Measurements from ENCODE around the gene BRD7.

The BRD7 gene

DNA sequence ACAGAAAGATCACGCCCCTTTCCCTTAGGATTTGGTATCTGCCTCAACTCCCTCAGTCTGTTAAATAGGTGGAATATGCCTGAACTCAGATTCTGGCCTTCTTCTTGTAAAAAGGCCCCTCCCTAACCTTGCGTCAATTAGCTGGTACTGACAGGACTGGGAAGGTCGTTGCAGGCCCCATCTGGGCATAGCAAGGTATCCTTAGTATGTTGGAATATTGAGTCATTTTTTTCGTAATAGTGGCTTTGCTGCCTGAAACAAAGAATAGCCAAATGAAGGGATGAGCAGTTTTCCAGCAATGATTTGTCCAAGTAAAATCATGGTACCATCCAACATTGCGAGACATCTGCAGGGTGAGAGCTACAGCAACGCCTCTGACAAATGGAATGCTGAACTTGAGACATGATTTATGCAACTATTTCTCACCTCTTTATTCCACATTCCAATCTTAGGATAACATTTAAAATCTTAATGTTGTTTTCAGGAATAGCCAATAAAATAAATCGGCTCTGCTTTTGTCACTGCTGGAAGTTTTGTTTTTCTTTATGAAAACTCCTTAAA lies 39.3 kb upstream of the BRD7 start:
- Histone ChIP-seq H3K27me3 (ENCODE audit: low read depth, low read length) (no peaks in the 10 kb centered on the region), H2AFZ (ENCODE audit: low read depth, low read length) (no peak overlapping the region), H3K9ac (ENCODE audit: low read length) (no peak overlapping the region), H3K4me1 (ENCODE audit: low read length) (no peaks in the 10 kb centered on the region), H3K4me2 (ENCODE audit: low read length) (no peak overlapping the region), H4K20me1 (ENCODE audit: insufficient read depth, low read length) (no peaks in the 10 kb centered on the region), H3K9me3 (ENCODE audit: insufficient read depth, low read length) (no peaks in the 10 kb centered on the region), H3K27ac (ENCODE audit: low read length) (no peak overlapping the region), H3K36me3 (replicated peaks; ENCODE audit: low read depth, low read length) (no peaks in the 10 kb centered on the region), H3K79me2 (ENCODE audit: low read length) (no peaks in the 10 kb centered on the region), H3K4me3 (ENCODE audit: low read length) (no peak overlapping the region)
- TF ChIP-seq, protein P1, sequence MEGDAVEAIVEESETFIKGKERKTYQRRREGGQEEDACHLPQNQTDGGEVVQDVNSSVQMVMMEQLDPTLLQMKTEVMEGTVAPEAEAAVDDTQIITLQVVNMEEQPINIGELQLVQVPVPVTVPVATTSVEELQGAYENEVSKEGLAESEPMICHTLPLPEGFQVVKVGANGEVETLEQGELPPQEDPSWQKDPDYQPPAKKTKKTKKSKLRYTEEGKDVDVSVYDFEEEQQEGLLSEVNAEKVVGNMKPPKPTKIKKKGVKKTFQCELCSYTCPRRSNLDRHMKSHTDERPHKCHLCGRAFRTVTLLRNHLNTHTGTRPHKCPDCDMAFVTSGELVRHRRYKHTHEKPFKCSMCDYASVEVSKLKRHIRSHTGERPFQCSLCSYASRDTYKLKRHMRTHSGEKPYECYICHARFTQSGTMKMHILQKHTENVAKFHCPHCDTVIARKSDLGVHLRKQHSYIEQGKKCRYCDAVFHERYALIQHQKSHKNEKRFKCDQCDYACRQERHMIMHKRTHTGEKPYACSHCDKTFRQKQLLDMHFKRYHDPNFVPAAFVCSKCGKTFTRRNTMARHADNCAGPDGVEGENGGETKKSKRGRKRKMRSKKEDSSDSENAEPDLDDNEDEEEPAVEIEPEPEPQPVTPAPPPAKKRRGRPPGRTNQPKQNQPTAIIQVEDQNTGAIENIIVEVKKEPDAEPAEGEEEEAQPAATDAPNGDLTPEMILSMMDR (IDR thresholded peaks at IDR 0.05; ENCODE audit: low read depth, low read length): no peak
- no peak for TF ChIP-seq EZH2phosphoT487 (IDR thresholded peaks at IDR 0.05; ENCODE audit: low read depth)

DNA sequence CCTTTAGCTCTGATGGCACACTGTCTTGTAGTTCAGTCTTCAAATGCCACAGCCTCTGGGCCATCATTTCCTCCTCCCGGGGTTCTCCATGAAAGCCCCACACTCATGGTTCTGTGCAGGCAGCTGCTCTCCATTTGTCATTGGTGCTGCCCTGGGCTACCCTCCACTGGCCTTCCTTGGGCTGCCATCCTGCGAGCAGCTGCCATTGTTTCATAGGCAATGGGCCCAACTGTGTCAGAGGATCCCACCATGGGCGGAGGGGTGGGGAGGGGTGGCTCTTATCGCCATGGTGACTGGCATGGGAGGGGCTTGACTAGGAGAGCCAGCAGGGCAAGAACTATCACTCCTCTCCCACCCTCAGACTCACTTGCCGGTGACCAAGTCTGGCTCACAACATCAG lies 38.6 kb upstream of the BRD7 start:
- no peaks in the 10 kb centered on the region for H3K36me3 ChIP-seq (replicated peaks; ENCODE audit: low read depth, low read length)
- H3K4me2 ChIP-seq (ENCODE audit: low read length): no peak overlapping the region
- no peak for TF ChIP-seq EZH2phosphoT487 (IDR thresholded peaks at IDR 0.05; ENCODE audit: low read depth)
- TF ChIP-seq, protein P1 (IDR thresholded peaks at IDR 0.05; ENCODE audit: low read depth, low read length): no peak
- H3K4me3 ChIP-seq (ENCODE audit: low read length): no peak overlapping the region
- H3K79me2 ChIP-seq (ENCODE audit: low read length): no peaks in the 10 kb centered on the region
- H3K27ac ChIP-seq (ENCODE audit: low read length): no peak overlapping the region
- no peak overlapping the region for H3K9ac ChIP-seq (ENCODE audit: low read length)
- no peaks in the 10 kb centered on the region for H3K4me1 ChIP-seq (ENCODE audit: low read length)
- no peaks in the 10 kb centered on the region for H3K9me3 ChIP-seq (ENCODE audit: insufficient read depth, low read length)
- H2AFZ ChIP-seq (ENCODE audit: low read depth, low read length): no peak overlapping the region
- H4K20me1 ChIP-seq (ENCODE audit: insufficient read depth, low read length): no peaks in the 10 kb centered on the region
- H3K27me3 ChIP-seq (ENCODE audit: low read depth, low read length): no peaks in the 10 kb centered on the region

DNA sequence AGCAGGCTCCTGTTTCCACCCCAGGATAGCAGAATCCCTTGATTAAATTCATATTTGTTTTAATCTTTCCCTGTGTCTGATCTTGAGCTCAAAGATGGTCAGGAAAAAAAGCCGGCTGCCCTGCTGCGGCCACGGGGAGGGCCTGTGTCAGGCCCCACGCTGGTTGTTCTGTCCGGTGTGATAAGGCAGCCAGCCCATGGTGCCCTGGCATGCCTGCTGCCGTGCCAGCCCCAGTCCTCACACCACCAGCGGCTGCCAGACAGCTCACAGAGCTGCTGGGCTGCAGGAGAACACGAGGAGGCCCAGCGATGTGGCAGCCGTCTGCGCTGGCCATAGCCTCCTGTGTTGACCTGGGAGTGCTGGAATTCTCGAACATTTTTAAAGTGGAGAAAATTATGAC lies 34.7 kb upstream of the BRD7 start:
- H2AFZ ChIP-seq (ENCODE audit: low read depth, low read length): no peak overlapping the region
- no peaks in the 10 kb centered on the region for H4K20me1 ChIP-seq (ENCODE audit: insufficient read depth, low read length)
- H3K4me3 ChIP-seq (ENCODE audit: low read length): no peak overlapping the region
- TF ChIP-seq, protein P1 (IDR thresholded peaks at IDR 0.05; ENCODE audit: low read depth, low read length): no peak
- TF ChIP-seq EZH2phosphoT487 (IDR thresholded peaks at IDR 0.05; ENCODE audit: low read depth): no peak
- no peaks in the 10 kb centered on the region for H3K36me3 ChIP-seq (replicated peaks; ENCODE audit: low read depth, low read length)
- H3K27ac ChIP-seq (ENCODE audit: low read length): no peak overlapping the region
- no peaks in the 10 kb centered on the region for H3K9me3 ChIP-seq (ENCODE audit: insufficient read depth, low read length)
- H3K27me3 ChIP-seq (ENCODE audit: low read depth, low read length): no peaks in the 10 kb centered on the region
- no peak overlapping the region for H3K9ac ChIP-seq (ENCODE audit: low read length)
- H3K79me2 ChIP-seq (ENCODE audit: low read length): no peaks in the 10 kb centered on the region
- H3K4me2 ChIP-seq (ENCODE audit: low read length): no peak overlapping the region
- H3K4me1 ChIP-seq (ENCODE audit: low read length): no peaks in the 10 kb centered on the region

DNA sequence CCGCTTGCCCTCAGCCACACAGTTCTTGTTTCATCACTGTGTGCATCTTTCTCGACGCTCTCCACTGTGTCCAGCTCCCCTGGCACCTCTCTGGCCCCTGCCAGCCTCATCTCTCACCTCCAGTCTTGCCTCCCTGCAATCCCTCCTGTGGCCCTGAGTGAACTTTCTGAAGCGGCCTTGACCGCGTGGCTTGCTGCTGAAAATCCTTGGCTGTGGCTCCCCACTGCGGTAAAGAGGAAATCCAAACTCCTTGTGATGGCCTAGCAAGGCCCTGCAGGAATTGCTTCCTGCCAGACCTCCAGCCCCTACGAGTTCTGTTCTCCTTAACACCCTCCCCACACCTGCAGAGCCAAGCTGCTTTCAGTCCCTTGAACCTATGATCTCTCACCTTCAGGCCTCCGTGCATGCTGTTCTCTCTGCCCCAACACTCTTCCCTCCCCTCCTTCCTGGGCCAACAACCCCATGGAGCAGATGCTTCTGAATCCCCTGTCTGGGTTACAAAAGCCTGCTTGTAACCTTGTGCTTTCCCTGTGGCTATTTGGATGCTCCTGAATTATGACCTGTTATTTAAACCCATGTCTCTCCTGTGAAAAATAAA lies 33.6 kb upstream of the BRD7 start:
- Histone ChIP-seq H2AFZ (ENCODE audit: low read depth, low read length) (no peak overlapping the region), H3K4me3 (ENCODE audit: low read length) (no peak overlapping the region), H3K36me3 (replicated peaks; ENCODE audit: low read depth, low read length) (no peaks in the 10 kb centered on the region), H4K20me1 (ENCODE audit: insufficient read depth, low read length) (no peaks in the 10 kb centered on the region), H3K9me3 (ENCODE audit: insufficient read depth, low read length) (no peaks in the 10 kb centered on the region), H3K27ac (ENCODE audit: low read length) (no peak overlapping the region), H3K9ac (ENCODE audit: low read length) (no peak overlapping the region), H3K4me2 (ENCODE audit: low read length) (no peak overlapping the region), H3K4me1 (ENCODE audit: low read length) (no peaks in the 10 kb centered on the region), H3K79me2 (ENCODE audit: low read length) (no peaks in the 10 kb centered on the region), H3K27me3 (ENCODE audit: low read depth, low read length) (no peaks in the 10 kb centered on the region)
- TF ChIP-seq, protein P1 (IDR thresholded peaks at IDR 0.05; ENCODE audit: low read depth, low read length): no peak
